GM13977 (cell line): ENCODE measurements around the gene FAM177B.
A peak's percentile ranks its signal among the peaks of the same experiment; 100 is the strongest.

Experiments used
- DNase-seq: peaks from one replicate; pipeline ENCODE4 v3.0.0; 2012; ENCODE audit warnings: low spot score
- CTCF ChIP-seq: IDR thresholded peaks from 2 replicates; pipeline ENCODE4 v1.5.1; 2012; ENCODE audit warnings: mild to moderate bottlenecking, control low read depth; ENCODE audit not compliant: insufficient read depth; ENCODE audit errors: extremely low read depth, missing control alignments
- in situ Hi-C: fragments of 300-500 bp; cut with MboI; formaldehyde crosslinking; loops from one replicate; pipeline ENCODE4 v1.12.0; 2022; ENCODE audit warnings: low sequenced_read_pairs, low pct_unique_long_range_greater_than_20kb, mixed read lengths, inconsistent platforms; ENCODE audit not compliant: unreplicated experiment

FAM177B gene

GRCh38 chr1:222704260-222704659, 32.7 kb upstream of the FAM177B start:
- in situ Hi-C loops = no loop called here
- DNase-seq = no peak
- no peak for TF ChIP-seq CTCF

DNA sequence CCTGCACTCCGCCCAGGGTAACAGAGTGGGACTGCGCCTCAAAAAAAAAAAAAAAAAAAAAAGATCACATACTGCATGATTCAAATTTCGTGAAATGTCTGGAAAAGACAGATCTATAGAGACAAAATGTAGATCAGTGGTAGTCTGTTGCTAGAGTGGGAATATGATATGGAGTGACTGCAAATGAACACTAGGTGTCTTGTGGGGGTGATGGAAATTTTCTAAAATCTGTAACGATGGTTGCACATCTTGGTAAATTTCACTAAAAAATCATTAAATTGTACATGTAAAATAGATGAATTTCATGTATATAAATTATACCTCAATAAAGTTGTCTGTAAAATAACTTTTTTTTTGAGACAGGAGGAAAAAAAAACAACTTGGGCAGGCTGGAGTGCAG, 30.2 kb upstream of the FAM177B start:
- in situ Hi-C loops = no loop called here
- TF ChIP-seq CTCF = no peak
- no peak for DNase-seq

DNA sequence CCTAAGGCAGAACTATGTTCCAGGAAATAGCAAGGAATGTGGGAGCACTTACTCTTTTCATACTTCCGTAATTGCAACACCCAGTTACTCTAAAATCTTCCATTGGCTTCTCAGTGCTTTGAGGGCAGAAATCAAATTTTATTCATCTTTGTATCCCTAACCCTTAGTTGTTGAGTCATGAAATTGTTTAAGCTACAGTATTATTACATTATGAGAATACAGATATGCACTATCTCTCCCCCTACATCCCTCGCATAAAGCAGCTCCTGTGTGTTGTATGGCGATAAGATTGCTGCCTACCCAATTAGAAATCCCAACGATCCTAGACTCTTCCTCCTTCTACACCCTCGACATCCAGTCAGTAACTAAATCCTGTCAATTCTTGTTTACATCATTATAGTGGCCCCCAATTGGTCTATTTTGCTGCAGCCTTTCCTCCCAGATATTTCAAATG, 27.3 kb upstream of the FAM177B start:
- in situ Hi-C loops = no loop called here
- TF ChIP-seq CTCF = no peak
- DNase-seq = no peak

DNA sequence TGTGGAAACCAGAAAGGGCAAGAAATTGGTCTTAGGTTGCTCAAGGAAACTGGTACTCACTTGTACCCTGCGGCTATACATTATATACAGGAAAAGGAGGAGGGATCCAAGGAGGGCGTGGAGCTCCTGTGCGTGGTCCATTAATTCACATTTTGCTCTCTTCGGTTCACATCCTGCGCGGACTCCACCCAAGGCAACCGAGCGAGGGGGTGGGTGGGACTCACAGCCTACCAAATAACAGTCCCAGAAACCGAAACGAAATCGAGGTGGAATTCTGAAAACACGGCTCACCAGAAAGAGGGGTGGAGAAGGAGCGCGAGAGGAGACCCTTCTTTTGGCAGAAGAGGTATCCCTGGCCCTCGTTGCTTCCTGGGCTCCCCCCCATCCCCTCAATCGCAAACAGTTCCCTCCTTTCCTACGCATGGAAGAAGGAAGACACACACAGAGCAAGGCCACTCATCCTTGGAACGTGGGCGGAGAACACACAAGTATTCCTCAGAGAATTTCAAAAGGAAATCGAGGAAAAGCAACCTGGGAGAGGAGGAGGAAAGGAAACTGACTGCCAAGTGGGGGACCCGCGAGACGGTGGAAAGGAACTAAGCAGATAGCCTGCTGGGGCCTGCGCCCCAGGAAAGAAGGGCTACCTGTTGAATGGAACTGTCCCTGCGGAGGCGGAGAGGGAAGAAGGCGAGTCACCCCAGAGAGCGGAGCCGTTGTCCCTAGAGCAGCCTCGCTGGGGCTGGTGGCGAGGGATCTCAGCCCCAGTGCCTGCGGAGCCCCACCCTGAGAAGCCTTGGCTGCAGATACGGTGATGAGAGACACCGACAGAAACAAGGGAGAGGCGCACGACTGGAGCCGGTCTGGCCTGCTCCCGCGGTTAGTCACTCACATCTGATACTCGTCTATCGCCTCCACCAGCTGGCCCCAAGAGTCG, 25.4 kb upstream of the FAM177B start:
- DNase-seq = peak; percentile 50
- in situ Hi-C loops = no loop called here
- TF ChIP-seq CTCF = no peak

GRCh38 chr1:222712253-222713090, 24.5 kb upstream of the FAM177B start, which contains the start of the genes AIDA and BROX:
Gene AIDA, minus strand, starts transcription at chr1:222712491. Its CDS starts 174 bp downstream, at chr1:222712317.
Gene BROX, plus strand, starts transcription at chr1:222712564. Its CDS starts 3,136 bp downstream, at chr1:222715700.
- peak; percentile 93 for DNase-seq
- in situ Hi-C loops = no loop called here
- TF ChIP-seq CTCF = no peak

DNA sequence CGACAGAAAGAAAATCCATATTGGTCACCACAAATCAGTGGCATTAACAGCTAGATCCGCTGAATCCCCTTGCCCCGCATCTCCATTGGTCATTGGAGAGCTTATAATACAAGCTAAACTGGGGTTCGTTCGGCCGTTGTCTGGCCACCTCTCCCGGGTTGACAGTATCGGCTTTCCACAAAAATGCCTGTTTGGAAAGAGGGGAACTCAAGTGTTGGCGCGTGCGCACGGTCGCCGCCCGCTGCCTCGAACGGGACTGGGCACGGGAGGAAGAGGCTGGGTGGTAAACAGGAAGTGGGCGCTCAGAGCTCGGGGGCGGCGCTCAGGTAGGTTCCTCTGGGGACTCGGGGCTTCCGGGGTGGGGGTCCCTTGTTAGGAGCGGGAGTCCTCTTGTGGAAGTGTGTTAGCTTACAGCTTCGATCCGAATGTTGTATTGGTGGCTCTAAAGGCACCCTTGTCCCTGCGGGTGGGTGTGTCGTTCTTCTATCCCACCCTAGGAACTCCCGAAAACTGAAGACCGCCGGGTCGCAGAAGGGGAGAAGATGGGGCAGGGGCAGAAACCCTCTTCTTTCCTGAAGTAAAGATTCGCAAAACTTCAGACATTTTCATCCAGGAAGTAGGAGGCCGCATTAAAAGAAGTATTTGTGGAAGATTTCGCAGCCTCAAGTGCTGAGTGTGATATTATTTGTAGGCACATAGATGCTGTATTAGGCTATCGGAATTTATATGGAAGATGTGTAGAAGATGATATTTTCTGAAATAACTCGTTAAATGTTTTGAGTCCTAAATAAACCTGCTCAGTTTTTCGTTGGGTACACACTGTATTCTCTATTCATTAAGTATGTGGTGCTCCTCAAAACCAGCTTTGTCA, 23.7 kb upstream of the FAM177B start:
- peak; percentile 89 for DNase-seq
- in situ Hi-C loops = no loop called here
- TF ChIP-seq CTCF = peak; percentile 8
